GM21825 (cell line): Measurements from ENCODE around the gene WBP1L.
"Not testable (repeated sequence)": the region's sequence is repeated elsewhere in the genome, so short reads cannot be mapped to it uniquely, and the experiment has no call there.

ENCODE experiments used
- ATAC-seq: cut with Tn5 transposase; IDR thresholded peaks from one replicate; pipeline ENCODE4 v1.9.1; 2021; ENCODE audit warnings: mild to moderate bottlenecking, moderate library complexity; ENCODE audit not compliant: unreplicated experiment

Gene WBP1L

GRCh38 chr10:102743588-102744373, at the start of gene WBP1L:
TSS of gene WBP1L (plus strand) at chr10:102743948. CDS start at chr10:102744054, 106 bp downstream.
- peak; percentile 95 for ATAC-seq

GRCh38 chr10:102695401-102695800, 48.3 kb upstream of the WBP1L start:
- not testable (repeated sequence) for ATAC-seq

- ATAC-seq, result no peak
Observed at GRCh38 chr10:102696736-102697135, 47.0 kb upstream of the WBP1L start.

DNA sequence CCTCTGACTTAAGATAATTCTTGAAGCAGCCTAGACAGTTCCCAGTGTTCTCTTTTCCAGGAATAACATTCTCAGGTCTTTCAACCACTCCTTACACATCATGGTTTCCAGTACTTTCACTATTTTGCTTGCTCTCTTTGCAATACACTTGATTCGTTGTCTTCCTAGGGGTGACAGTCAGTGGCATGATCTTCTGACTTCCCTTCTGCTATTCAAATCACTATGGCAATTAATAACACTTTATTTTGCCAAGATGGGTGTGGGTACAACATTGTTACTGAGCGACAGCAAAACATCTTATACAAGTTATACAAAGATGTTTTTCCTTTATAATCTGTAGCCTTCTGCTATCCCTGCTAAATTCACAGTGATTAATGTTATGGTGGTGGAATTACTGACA, 44.9 kb upstream of the WBP1L start:
- ATAC-seq, result no peak

DNA sequence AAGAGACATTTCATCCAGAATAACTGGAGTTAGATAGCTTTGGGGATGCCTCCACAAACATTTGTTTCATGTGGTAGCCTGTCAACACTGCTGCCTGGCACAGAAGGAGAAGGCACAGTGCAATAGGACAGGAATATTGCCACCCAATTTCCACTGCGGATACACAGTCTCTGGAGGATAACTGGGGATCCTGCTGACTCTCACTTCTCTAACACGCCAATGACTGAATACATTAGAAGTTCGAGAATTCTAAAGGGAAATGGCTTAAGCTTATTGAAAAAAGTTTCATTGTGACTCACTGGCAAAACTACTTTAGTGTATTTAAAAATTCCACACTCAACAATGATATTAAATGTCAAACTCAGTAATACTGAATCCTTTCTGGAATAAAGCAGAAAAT, 42.5 kb upstream of the WBP1L start:
- no peak for ATAC-seq

DNA sequence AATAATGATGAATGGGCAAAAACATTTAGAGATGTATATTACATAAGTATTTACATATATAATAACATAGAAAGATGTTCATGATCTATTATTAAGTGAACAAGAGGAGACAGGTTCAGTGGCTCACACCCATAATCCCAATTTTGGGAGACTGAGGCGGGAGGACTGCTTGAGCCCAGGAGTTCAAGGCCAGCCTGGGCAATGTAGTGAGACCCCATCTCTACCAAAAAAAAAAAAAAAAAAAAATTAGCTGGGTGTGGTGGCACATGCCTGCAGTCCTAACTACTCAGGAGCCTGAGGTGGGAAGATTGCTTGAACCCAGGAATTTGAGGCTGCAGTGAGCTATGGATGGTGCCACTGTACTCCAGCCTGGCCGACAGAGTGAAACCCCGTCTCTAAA, 42.0 kb upstream of the WBP1L start:
- no peak for ATAC-seq

GRCh38 chr10:102702742-102703141, 41.0 kb upstream of the WBP1L start:
- ATAC-seq, result no peak

GRCh38 chr10:102704915-102705314, 38.8 kb upstream of the WBP1L start:
- no peak for ATAC-seq

DNA sequence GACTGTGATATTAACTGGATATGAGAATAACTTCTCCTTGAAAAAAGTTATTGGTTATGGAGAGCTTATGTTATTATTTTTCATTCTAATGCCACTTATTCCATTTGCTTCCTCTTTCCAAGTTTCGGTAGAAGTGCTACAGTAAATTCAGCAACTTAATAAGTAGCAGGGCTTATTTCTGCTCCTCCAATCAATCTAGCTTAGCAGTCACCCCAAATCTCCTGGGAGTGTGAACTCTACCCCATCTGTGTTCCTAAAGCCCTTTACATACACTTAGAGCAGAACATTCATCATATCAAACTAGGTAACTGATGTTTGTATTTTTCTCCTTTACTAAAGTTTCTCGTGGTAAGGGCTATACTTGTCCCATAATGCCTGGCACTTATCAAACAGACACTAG, 38.2 kb upstream of the WBP1L start:
- ATAC-seq, result no peak

DNA sequence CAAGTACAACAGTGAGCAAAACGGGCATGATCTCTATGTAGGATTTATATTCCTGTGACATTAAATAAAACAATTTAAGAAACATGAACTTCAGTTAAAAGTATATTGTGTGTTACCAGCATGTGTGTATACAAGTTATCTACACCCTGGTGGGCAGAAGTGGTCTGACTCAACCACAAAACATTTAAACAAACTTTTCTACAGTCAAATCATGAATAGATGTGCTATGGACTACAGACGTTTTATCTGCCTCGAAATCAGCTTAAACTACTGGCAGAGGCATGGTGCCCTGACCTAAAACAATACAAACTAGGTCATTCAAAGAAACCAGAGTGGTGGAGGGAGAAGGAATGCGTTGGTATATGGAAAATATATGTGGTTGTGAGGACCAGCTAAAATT, 33.1 kb upstream of the WBP1L start:
- ATAC-seq, result no peak

GRCh38 chr10:102712089-102712488, 31.7 kb upstream of the WBP1L start:
- no peak for ATAC-seq

DNA sequence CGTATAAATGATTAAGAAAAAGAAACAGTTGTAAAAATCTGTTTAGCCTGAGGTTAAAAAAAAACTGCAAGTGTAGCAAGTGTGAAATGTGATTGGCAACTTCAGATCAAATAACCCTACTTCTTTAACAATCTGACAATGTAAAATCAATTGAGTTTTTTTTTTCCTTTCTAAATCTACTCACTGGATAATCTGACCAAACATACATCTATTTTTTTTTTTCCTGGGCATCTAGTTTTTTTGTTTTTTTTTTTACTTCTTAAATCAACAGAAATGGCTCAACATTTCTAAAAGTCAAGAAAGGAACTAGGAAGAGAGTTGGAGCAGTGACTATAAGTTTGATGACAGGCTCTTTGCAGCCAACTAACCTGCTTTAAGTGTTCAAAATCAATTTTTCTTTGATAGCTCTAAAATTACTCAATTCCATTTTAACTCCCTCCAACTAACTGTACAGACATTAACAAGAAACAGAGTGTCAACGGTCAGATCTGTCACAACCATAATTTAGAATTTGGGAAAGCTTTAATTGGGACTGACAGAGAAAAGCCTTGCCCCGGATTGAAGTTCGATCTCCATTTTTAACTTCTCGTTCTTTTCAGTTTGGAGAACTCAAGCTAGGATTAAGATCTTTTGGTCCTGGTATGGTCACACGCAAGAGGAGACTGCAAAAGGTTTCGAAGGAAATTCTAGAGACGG, 30.8 kb upstream of the WBP1L start:
- no peak for ATAC-seq

- ATAC-seq, result peak; percentile 42
Observed at GRCh38 chr10:102713539-102713813, 30.3 kb upstream of the WBP1L start.

GRCh38 chr10:102713814-102714620, 29.7 kb upstream of the WBP1L start, which contains the start of gene ARL3:
TSS of gene ARL3 (minus strand) at chr10:102714397. CDS start at chr10:102714275, 122 bp downstream.
- ATAC-seq, result peak; percentile 73

DNA sequence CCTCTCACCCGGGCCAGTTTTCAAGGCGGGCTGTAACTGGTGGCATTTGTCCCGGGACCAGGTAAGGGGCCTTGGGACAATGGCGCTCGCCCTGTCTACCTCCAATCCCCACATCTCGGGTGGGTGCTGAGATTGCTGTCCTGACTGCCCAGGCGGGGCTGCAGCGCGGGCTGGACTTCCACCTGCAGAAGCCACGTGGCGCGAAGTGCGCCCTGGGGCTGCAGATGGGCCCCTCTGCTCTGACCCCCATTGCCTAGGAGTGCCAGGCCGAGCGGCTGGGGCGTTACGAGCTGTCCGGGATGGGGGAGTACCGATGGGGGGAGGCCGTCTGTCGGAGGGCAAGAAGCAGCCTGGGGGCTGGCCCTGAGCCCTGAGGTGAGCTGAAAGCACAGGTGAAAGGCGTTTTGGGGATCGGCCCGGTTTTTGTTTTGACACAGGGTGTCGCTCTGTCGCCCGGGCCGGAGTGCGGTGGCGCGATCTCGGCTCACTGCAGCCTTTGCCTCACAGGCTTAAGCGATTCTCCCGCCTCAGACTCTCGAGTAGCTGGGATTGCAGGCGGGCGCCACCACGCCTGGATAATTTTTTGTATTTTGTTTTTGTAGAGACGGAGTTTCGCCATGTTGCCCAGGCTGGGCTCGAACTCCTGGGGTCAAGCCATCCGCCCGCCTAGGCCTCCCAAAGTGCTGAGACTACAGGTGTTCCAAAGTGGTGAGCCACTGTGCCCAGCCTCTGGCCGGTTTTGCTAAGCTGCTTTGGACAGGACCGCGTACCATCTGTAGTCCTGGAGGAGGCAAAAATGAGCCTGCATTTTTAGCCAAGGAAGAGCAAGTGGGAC, 28.9 kb upstream of the WBP1L start, which contains the start of gene SFXN2:
SFXN2 (plus strand) TSS at position 16 of the 835 bp plus-strand sequence. CDS start 12,001 bp downstream, outside the sequence.
- peak; percentile 14 for ATAC-seq

GRCh38 chr10:102715880-102716279, 27.9 kb upstream of the WBP1L start:
- no peak for ATAC-seq

DNA sequence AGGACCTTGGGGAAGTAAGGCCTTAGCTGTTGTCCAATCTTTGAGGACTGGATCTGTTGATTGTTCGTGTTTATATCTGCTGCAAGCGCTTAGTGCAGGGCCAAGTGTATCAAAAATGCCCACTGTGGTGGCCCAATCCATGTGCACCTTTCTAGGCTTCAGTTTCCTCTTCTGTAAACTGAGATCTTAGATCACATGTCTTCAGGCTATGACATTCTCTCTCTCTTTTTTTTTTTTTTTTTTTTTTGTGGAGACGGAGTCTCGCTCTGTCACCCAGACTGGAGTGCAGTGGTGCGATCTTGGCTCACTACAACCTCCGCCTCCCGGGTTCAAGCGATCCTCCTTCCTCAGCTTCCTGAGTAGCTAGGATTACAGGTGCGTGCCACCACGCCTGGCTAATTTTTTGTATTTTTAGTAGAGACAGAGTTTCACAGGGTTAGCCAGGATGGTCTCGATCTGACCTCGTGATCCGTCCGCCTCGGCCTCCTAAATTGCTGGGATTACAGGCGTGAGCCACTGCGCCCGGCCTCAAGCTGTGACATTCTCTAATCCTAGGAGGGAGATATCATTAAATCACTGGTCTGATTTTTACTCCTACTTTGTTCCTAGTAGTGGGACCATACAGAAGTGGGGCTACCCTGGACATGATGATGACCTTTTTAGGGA, 26.7 kb upstream of the WBP1L start:
- not testable (repeated sequence) for ATAC-seq

GRCh38 chr10:102718220-102718619, 25.5 kb upstream of the WBP1L start:
- no peak for ATAC-seq

- ATAC-seq, result no peak
Observed at GRCh38 chr10:102720337-102720736, 23.4 kb upstream of the WBP1L start.

DNA sequence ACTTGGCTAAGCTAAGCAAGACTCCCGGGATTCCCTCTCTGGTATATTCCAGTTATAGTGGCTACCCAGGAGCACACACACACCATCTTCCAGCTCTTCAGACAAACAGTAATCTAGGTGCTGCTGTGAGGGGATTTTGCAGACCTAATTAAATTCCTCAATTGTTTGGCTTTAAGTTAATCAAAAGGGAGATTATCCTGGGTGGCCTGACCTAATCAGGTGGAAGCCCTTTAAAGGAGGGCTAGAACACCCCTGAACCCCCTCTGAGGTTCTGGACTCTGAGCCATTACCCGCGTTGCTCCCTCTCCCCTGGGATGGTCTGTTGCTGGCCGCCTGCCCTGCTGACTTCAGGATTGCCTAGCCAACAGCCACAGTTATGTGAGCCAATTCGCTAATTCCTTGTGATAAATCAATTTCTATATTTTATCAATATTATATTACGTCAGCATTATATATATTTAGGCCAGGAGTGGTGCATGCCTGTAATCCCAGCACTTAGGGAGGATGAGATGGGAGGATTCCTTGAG, 22.9 kb upstream of the WBP1L start:
- ATAC-seq, result no peak
